Measurements from ENCODE around the gene ERN1. TPM values are rescaled to one million over a fixed set of nuclear protein-coding genes. Genes with fewer than 3 reads are reported as not detected.

Gene ERN1
- polyA plus RNA-seq, 10 donors: 3.0 to 7.1 (median 5.3) TPM

DNA sequence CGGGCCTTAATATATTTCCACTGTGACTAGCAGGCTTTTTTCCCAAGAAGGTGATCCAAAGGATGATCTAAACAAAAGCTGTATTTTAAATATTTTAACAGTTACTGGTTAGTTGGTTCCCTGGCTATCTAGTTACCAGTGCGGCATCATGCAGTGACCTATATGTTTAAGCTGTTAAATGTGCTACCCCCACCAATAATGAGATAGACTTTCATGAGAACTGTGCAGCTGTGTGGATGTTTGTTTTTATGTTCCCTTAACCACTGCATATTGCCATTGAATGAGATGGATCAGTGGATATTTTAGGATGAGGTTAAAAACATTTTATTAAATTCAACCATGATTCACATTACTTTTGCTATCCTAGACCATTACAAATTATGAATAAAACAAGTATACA lies 16.9 kb downstream of the ERN1 start:
- DNase-seq: no peak

DNA sequence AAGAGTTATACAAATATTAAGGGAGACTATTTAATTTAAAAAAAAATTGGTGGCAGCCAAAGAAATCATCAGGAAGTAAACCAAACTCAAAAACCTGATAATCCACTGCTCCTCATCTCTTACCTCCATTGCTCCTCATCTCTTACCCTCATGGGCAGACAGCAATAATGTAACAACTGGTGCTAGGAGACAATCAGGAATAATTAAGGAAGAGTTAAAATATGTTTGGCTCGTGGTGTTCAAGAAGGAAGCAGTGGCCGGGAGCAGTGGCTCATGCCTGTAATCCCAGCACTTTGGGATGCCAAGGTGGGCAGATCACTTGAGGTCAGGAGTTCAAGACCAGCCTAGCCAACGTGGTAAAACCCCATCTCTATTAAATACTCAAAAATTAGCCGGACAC lies 18.1 kb downstream of the ERN1 start:
- no peak for DNase-seq

DNA sequence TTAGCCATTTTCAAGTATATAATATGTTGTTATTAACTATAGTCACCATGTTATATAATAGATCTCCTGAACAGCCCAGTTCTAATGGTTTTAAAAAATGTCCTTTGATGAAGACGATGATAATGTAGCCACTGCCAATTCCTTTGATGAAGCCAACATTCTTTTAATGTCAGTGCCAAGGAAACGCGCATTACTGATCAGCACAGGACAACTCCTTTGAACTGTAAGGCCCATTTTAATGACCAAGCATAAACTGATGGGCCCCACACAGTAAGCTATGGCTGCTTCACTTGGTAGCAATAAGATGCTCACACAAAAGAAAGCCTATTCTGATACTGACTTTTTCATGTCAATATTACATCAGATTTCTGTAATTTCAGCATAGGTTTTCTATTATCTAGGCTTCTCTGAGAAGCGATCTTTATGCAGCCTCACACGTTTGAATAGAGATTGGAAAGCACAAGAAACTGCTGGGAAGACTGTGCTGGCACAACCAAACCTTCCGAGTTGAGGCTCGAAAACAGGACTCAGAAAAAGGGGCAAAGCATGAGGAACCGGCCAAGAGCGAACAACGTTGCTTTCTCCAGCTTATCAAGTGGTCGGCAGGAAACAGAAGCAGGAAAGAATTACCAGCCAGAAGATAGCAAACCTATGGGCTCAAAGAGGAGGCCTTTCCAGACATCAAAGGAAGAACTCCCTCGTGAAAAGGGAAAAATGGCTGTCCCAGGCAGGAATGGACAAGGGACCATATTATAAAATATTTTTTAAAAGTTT lies 19.4 kb downstream of the ERN1 start:
- DNase-seq: no peak

DNA sequence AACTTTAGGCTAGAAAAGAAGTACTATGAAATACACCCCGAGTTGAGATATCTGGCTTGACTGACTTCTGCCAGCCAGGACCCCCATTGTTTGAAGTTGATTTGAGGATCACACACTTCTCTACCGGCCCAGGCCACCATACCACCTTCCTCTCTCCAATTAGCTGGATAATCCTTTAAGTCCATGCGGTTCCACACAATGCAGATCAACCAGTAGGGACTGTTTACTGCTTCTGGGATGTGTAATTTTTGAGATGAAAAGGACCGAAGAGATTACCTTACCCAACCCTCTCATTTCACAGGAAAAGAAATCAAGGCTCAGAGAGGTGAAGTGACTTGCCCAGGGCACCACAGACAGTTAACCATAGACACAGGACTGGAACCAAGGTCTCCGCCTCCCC lies 20.5 kb downstream of the ERN1 start:
- DNase-seq: no peak

DNA sequence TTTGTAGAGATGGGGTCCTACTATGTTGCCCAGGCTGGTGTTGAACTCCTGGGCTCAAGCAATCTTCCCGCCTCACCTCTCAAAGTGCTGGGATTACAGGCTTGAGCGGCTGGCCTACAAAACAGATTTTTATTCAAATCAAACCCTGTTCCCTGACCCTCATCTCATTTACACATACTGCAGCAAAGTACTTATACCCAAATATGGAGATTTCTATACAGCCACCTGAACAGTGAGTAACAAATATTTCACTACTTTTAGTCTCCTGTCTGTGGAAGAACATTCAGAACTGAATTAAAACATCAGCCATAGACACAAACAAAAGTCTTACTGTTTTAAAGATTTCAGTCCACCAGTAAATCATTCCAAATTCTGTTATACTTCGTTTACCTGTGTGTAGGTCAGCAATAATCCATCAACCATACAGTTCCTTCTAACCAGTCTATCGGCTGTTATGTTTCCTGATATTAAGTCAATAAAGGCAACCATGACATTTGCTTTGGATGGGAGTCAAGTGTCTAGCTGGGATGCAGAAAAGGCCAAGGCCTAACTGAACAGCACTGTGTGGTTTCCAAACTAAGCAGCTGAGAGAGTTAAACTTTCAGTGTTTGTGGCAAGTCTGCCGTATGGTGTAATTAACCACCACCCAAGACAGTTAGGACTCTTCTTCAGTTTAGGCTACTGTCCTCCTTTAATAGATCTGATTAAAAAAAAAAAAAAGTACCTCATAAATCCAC lies 22.3 kb downstream of the ERN1 start:
- no peak for DNase-seq

DNA sequence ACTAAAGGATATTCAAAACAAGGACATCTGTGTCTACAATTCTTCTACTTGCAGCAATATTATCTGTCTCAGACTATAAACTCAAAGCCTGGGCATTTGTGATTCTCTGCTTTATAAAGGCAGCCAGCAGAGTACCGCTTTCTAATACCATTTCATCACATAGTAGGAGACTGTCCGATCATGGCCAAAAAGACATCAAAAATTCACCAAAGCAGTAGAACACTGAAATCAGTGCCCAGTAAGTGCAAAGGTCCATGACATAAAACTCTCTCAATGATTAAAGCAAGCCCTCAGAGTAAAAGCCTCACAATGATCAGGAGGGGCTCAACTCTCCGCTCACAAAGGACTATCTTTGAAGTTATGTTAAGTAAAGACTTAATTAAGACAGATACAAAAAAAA lies 23.0 kb downstream of the ERN1 start:
- DNase-seq: no peak

DNA sequence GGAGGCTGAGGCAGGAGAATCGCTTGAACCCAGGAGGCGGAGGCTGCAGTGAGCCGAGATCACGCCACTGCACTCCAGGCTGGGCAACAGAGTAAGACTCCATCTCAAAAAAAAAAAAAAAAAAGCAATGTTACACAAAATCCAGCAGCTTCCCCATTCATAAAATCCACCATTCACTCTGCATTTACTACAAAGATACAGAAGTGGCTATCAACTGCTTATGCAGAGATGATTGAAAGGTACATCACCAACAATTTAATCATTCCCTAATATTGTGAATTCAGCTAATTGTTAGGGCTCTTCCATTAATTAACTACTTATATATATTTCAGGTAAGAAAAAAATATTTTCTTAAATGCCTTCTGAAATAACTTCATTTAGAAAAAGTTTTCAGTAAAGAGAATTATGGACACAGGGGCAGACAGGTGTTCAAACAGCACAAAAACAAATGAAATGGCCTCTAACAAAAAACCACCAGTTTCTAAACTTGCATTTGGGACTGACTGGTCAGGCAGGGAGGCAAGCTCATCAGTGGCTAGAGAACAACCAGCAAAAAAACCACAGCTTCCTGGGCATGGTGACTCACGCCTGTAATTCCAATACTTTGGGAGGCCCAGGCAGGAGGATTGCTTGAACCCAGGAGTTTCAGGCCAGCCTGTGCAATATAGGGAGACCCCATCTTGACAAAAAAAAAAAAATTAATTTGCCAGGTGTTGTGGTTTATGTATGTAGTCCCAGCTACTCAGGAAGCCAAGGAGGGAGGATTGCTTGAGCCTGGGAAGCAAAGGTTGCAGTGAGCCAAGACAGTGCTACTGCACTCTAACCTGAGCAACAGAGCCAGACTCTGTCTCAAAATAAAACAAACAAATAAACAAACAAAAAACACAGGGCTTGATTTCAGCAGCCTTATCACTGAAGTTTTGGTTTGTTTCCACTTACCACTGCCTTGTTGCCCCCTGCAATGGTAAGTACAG lies 26.3 kb downstream of the ERN1 start:
- no peak for DNase-seq

DNA sequence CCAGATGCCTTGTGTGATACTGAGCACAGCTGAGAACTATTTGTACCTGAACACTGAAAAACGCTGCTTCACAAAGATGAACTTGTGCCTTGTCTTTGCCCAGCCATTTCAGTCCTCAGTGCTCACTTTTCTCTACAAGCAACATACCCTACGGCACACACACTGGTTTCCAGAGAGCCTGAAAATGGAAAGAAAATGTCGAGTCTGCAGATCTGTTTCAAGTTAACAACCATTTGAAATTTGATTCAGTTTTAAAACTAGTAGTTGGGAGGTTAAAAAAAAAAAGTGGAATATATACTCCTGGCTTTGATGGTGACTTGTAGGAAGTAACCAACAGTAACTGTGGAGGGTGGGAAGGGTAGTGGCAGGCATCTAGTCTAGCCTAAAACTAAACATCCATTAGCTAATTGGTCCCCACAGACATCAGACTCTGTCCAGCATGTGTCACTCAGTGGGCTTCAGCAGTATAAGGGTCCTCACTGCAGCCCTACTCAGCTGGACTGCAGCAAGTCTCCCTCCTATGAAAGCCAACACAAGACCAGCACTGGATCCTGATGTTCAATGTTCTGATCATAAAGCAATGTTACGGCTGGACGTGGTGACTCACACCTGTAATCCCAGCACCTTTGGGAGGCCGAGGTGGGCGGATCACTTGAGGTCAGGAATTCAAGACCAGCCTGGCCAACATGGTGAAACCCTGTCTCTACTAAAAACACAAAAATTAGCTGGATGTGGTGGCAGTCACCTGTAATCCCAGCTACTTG lies 27.1 kb downstream of the ERN1 start:
- no peak for DNase-seq

DNA sequence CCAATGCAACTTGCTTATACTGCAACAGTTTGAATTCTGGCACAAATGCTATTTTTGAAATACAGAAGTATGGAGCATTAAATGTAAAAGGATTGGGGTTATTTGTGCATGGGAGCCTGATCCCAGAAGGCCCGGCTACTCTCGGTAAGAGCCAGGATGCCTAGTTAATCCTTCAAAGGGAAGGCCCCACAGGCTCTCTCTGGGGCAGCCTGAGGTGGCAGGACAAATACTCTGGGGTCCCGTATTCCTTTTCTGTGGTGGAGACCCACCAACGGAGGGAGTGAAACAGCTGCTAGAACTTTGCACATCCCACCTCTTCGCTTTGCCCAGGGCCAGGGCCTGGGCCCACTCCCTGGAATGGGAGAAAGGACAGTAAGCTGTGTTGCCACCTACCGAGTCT lies 30.4 kb downstream of the ERN1 start:
- DNase-seq: no peak

DNA sequence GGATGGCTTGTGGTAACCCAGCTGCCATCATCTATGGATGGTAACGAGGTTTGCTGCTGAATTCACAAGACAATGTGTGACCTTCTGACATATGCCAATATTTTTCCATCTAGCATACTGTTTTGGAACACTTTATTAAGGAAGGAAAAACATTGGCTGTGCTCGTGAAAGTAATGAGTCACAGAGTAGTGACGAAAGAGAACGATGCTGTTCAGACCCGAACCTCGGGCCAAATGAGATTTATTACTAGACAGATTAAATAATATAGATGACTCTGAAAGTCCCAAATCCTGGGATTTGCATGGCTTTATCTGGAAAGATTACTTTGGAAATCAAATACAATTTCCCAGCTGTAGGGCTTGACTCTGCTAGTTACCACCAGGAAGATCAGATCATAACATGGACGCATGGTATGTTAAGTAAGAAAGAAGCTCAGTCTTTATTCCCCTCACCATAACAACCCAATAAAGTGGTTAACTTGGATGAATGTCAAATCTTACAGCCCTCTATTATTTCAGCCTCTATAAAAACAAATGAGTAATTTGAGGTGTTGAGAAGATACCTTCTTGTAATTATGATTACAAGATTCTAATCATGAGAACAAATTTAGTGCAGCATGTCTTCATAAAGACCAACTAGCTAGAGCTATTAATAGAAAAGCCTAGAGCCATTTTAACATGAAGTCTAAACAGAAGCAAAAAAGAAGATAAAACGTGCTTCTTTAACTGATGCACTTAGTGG lies 32.6 kb downstream of the ERN1 start:
- no peak for DNase-seq

DNA sequence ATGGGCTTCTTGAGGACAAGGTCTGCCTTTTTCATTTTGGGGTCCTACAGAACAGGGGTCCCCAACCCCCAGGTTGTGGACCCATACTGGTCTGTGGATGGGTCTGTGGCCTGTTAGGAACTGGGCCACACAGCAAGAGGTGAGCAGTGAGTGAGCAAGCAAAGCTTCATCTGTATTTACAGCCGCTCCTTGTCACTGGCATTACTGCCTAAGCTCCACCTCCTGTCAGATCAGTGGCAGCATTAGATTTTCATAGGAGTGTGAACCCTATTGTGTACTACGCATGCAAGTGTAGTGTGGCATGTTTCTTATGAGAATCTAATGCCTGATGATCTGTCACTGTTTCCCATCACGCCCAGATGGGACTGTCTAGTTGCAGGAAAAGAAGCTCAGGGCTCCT lies 33.9 kb downstream of the ERN1 start:
- DNase-seq: no peak

DNA sequence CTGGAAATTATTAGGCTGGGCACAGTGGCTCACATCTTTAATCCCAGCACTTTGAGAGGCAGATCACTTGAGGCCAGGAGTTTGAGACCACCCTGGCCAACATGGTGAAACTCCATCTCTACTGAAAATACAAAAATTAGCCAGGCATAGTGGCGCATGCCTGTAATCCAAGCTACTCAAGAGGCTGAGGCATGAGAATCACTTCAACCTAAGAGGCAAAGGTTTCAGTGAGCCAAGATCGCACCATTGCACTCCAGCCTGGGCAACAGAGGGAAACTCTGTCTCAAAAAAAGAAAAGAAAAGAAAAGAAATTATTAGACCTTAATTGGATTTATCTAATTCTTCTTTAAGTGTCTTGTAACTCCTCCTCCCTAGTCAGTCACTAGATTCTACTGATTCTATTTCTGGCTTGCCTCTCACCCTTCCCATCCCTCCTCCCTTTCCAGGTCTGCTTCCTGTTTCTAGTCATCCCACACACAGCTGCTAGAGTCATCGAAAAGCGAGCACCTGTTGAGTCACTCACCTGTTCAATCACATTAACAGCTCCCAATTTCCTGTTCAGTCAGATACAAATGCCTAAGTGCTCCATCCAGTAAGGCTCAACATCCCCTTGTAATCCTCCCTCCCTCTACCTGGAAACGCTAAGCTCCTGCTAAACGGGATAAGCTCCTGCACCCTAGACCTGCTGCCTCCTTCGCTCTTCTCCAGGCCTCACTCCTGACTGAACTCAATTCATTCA lies 34.6 kb downstream of the ERN1 start:
- DNase-seq: no peak

DNA sequence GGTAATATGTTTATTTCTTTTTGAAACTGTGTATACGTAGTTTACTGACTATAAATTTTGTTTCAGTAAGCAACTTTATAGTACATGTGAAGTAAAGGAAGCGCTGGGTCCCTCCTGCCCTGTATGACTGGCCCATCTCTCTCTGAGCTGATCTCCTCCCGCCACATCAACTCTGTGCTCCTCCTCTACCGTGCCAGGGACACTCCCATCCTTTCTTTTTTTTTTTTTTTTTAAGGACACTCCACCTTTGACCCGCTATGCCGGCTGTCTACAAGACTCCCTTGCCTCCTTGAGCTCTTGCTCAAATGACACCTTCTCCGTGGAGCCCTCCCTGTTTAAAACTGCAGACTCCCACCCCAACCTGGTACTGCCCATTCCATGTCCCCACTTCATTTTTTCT lies 35.5 kb downstream of the ERN1 start:
- DNase-seq: no peak

DNA sequence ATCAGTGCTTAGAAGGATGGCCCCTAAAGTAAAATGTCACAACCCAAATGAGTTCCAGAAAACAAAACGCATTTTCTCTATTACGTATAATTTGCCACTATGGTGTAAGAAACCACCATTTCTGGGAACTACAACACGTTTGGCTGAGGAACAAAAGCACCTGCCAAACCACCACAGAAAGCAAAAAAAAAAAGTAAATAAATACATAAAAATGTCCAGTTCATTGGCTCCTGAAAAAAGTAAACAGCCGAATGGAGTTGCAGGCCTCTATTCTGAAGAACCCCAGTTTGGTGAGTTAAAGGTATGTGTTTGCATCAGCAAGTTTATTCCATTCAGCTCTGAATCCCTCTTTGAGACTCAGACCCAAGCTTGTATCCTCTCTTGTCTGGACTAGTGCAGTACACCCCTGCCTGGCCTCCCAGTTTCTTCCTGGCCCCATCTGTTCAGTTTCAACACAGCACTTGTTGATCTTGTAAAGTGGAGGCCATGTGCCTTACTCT lies 36.9 kb downstream of the ERN1 start:
- no peak for DNase-seq

DNA sequence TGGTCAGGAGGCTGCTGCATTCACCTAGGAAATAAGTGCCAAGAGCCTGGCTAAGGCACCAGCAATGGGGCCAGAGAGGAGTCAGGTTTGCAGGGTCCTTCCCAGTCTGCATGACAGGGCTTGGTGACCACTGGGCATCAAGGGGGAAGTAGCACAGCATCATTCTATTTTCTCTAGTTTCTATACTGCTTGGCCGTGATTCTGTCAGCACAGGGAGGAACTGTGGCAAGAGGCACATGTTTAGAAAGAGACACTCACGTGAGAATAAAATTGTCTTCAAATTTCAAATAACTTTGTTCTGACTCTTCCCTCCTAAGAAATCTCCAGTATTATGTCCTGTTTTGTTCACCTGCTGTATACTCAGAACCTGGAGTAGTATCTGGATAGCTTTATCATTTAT lies 37.8 kb downstream of the ERN1 start:
- DNase-seq: no peak

DNA sequence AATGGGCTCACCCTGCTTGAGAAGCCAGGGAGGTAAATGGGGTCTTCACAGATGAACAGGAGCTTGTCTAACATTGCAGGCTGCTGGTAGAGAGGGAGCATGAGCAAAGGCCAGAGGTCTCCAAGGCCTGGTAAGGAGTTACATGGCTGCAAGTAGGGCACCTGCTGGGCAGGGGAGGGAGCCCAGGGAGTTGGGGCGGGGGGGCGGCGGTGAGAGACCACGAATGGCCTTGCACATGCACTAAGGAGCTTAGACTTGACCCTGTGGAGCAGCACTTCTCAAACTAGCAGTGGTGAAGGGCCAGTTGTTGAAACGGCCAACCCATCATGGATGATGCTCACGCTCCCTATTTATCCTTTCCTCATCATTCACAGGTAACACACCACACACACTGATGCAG lies 38.4 kb downstream of the ERN1 start:
- DNase-seq: no peak

DNA sequence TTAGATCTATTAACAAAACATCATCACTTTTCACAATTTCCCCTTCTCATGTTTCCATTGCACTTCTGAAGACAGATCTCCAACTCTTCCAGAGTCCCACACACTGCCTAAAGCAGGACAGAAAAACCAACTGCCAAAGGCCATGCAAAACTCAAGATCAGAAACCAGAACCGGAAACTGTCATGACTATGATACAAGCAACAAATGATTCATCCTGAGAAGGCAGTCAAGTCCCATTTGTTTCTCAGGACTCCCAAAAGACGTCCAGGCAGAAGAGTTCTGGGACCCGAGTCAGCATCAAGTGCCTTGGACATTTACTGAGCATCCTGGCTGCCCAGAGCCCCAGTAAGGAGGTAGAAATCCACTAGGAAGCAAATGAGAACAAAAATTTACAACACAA lies 38.8 kb downstream of the ERN1 start:
- DNase-seq: no peak

DNA sequence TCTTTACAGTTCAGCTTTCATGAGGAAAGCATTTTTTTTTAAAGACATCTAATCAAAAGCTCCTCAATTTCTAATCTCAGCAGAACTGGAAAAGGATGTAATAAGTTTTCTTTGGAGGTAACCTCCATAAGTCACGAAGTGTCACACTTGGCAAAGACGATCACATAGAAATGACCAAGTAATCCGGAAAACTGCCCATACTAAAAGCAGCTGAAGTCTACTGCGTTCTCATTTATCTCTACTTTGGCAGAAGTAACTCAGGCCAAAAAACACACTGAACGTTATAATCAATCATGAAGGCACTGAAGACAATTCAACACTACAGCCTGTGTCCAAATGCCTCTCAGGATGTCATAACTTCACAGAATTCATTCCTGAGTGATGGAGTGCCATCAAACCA lies 39.8 kb downstream of the ERN1 start:
- no peak for DNase-seq

DNA sequence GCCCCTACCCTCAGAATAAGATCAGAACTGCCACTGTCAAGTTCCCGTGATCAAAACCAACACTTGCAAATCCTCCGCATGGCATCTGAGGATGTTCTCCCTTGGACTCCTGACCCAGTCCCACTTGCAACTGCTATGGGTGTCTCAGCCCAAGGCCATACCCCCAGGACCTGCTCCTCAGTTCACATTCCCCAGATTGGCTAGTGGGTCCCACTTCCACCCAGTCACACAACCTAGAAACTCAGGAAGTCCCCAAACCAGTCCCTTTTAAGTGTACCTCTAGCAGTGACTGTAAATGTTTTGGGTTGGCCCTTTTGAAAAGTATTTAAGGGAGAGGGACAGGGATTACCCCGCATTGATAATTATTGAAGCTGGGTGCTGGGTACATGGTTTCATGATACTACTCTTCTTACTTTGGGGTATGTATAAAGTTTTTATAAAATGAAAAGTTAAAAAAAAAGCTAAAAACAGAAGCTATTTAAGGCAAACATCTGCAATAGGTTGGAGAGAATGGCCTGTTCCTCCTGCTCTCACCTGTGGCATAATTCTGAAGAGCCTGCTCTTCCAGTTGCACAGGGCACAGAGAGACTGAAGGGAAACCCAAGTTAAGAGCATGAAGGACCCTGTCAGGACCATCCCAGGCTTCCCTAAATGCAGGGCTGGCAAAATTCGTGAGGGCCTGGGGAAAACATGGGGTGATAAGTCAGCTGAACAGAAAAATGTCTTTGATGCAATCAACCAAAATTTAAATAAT lies 42.5 kb downstream of the ERN1 start:
- no peak for DNase-seq

All from muscle of back (tissue), 11 donors.